Endothelial cell of umbilical vein (primary cell): ENCODE measurements around the gene HNRNPLL. TPM values are rescaled to one million over a fixed set of nuclear protein-coding genes. Genes with fewer than 3 reads are reported as not detected.

Source experiments
- BruUV-seq: library from RNA; stranded (reverse); fragments of 400-500 nt; replicated peaks from 2 replicates; lab custom pipeline; 2021; lab: Mats Ljungman, UMichigan
- CTCF ChIA-PET: fragments of 300-600, 350-600 bp; sonication (Branson Sonifier 250); formaldehyde crosslinking; loops from one replicate; lab custom pipeline; 2021; ENCODE audit warnings: antibody characterized with exemption, inconsistent platforms; lab: Charles Lee
- POLR2A ChIA-PET: fragments of 300-600, 350-600 bp; sonication (Branson Sonifier 250); formaldehyde crosslinking; loops from one replicate; lab custom pipeline; 2021; ENCODE audit warnings: antibody characterized with exemption, inconsistent platforms; lab: Charles Lee
- DNase-seq: peaks from one replicate; pipeline ENCODE4 v3.0.0-alpha.2; 2011; ENCODE audit warnings: low read depth, low spot score
- FAIRE-seq: peaks from 2 replicates; lab custom pipeline; 2011; peaks lifted over from hg19 to GRCh38; lab: Jason Lieb, UNC
- H2AFZ ChIP-seq: 2 replicates; pipeline ENCODE4 v1.6.0; 2012; ENCODE audit warnings: low read depth, low read length, control low read depth, inconsistent platforms
- H3K27ac ChIP-seq: 2 replicates; pipeline ENCODE4 v1.5.1; 2011; ENCODE audit warnings: low read depth, mild to moderate bottlenecking, control low read depth, low read length, moderate library complexity; ENCODE audit not compliant: insufficient read depth
- H3K27me3 ChIP-seq, 2 experiments: 2 replicates each; pipeline versions ENCODE4 v1.6.0 to v1.6.1; 2011; ENCODE audit warnings: low read length in 2 of 2, mixed read lengths in 1 of 2; ENCODE audit not compliant: control insufficient read depth in 2 of 2, insufficient read depth in 2 of 2
- H3K36me3 ChIP-seq, 2 experiments: 2 replicates in 1 of 2; 3 replicates in 1 of 2; pipeline ENCODE4 v1.5.1; 2011; ENCODE audit warnings: low read length in 2 of 2, mild to moderate bottlenecking in 1 of 2, moderate library complexity in 1 of 2; ENCODE audit not compliant: control insufficient read depth in 2 of 2, insufficient read depth in 2 of 2; ENCODE audit errors: extremely low read depth in 1 of 2
- H3K4me1 ChIP-seq: 3 replicates; pipeline ENCODE4 v1.5.1; 2011; ENCODE audit warnings: mild to moderate bottlenecking, low read length; ENCODE audit not compliant: control insufficient read depth, insufficient read depth; ENCODE audit errors: extremely low read depth
- H3K4me2 ChIP-seq: 2 replicates; pipeline ENCODE4 v1.6.1; 2011; ENCODE audit warnings: low read length, control low read depth, mixed read lengths; ENCODE audit not compliant: insufficient read depth
- H3K4me3 ChIP-seq, 3 experiments: fragments of 200-600 bp in 1 of 3; sonication (generic), shearing (Covaris generic) in 1 of 3; replicated peaks in 1 of 3; 2 replicates each; pipeline ENCODE4 v1.5.1; 2011 to 2016; ENCODE audit warnings: control low read depth in 3 of 3, low read length in 3 of 3, mild to moderate bottlenecking in 2 of 3, inconsistent platforms in 1 of 3, low read depth in 1 of 3, moderate library complexity in 1 of 3; ENCODE audit not compliant: insufficient read depth in 1 of 3
- H3K79me2 ChIP-seq: 2 replicates; pipeline ENCODE4 v1.6.0; 2012; ENCODE audit warnings: low read length, inconsistent platforms; ENCODE audit not compliant: control insufficient read depth, insufficient read depth
- H3K9ac ChIP-seq: replicated peaks from 2 replicates; pipeline ENCODE3; 2011; ENCODE audit warnings: low read length, control low read depth; ENCODE audit not compliant: insufficient read depth; ENCODE audit errors: extremely low read depth
- H3K9me1 ChIP-seq: replicated peaks from 3 replicates; pipeline ENCODE4 v1.6.0; 2011; ENCODE audit warnings: mild to moderate bottlenecking, low read length; ENCODE audit not compliant: control insufficient read depth, insufficient read depth; ENCODE audit errors: extremely low read depth
- H3K9me3 ChIP-seq: replicated peaks from 2 replicates; pipeline ENCODE4 v1.5.1; 2012; ENCODE audit warnings: low read length, inconsistent platforms; ENCODE audit not compliant: control insufficient read depth, insufficient read depth
- H4K20me1 ChIP-seq: replicated peaks from 2 replicates; pipeline ENCODE3; 2011; ENCODE audit warnings: mild to moderate bottlenecking, low read length; ENCODE audit not compliant: control insufficient read depth, insufficient read depth; ENCODE audit errors: extremely low read depth
- EZH2 ChIP-seq: IDR thresholded peaks from 2 replicates; pipeline ENCODE4 v1.6.1; 2012; ENCODE audit warnings: borderline replicate concordance, low read depth, mild to moderate bottlenecking, moderate library complexity, low read length, inconsistent platforms; ENCODE audit not compliant: severe bottlenecking
- FOS ChIP-seq: IDR thresholded peaks from 2 replicates; pipeline ENCODE4 v1.6.1; 2011; ENCODE audit warnings: mild to moderate bottlenecking, low read length, moderate library complexity, borderline replicate concordance; ENCODE audit not compliant: insufficient read depth
- GATA2 ChIP-seq: IDR thresholded peaks from 2 replicates; pipeline ENCODE4 v1.7.0; 2011; ENCODE audit warnings: low read depth, mild to moderate bottlenecking, moderate library complexity, mixed read lengths, low read length; ENCODE audit not compliant: insufficient read length, insufficient read depth
- JUN ChIP-seq: IDR thresholded peaks from 2 replicates; pipeline ENCODE4 v1.6.1; 2011; ENCODE audit warnings: borderline replicate concordance, low read depth; ENCODE audit not compliant: insufficient read length, insufficient read depth
- POLR2AphosphoS5 ChIP-seq: IDR thresholded peaks from 2 replicates; pipeline ENCODE4 v1.6.1; 2012; ENCODE audit warnings: low read depth, mild to moderate bottlenecking, control low read depth, low read length, moderate library complexity; ENCODE audit not compliant: insufficient read depth
- dilution Hi-C: fragments of 300-500 bp; cut with MboI; formaldehyde crosslinking; loops from one replicate; pipeline ENCODE4 v1.15.0; 2019; ENCODE audit warnings: low sequenced_read_pairs; ENCODE audit not compliant: extremely low pct_ligation_motif_present
- intact Hi-C: fragments of 100-400 bp; cut with micrococcal nuclease; formaldehyde crosslinking; loops from one replicate; pipeline ENCODE4 v1.10.0; 2022
- polyA plus RNA-seq, 4 experiments: library from polyadenylated mRNA; depleted of rRNA in 3 of 4; stranded (reverse) in 3 of 4; unstranded in 1 of 4; fragments of >200 nt; gene quantifications; 2 replicates each; pipeline versions ENCODE4 v1.2.1 to v1.2.3, GENCODE V29; 2011 to 2012; ENCODE audit warnings: missing spikeins in 1 of 4
- total RNA-seq: library from RNA; stranded (reverse); gene quantifications from 2 replicates; pipeline ENCODE4 v1.2.3, GENCODE V29; 2021
- TF ChIP-seq, protein P1 (sequence below), 2 donors: IDR thresholded peaks; 1 replicate in 1 of 2; 2 replicates in 1 of 2; pipeline ENCODE4 v1.5.1; 2011; ENCODE audit warnings: low read length in 2 of 2, mild to moderate bottlenecking in 2 of 2, moderate library complexity in 2 of 2, control low read depth in 1 of 2, inconsistent platforms in 1 of 2, low read depth in 1 of 2; ENCODE audit not compliant: insufficient read depth in 1 of 2; ENCODE audit errors: extremely low read depth in 1 of 2
- TF ChIP-seq, protein P2 (sequence below): IDR thresholded peaks from 2 replicates; pipeline ENCODE4 v1.6.1; 2011; ENCODE audit not compliant: insufficient read depth, insufficient read length

Gene HNRNPLL
- total and polyA plus RNA-seq, 2 donors (not counting 3 experiments of a cell fraction or from before 2014, with no cell fraction given) = 19.8 to 56.2 TPM

DNA sequence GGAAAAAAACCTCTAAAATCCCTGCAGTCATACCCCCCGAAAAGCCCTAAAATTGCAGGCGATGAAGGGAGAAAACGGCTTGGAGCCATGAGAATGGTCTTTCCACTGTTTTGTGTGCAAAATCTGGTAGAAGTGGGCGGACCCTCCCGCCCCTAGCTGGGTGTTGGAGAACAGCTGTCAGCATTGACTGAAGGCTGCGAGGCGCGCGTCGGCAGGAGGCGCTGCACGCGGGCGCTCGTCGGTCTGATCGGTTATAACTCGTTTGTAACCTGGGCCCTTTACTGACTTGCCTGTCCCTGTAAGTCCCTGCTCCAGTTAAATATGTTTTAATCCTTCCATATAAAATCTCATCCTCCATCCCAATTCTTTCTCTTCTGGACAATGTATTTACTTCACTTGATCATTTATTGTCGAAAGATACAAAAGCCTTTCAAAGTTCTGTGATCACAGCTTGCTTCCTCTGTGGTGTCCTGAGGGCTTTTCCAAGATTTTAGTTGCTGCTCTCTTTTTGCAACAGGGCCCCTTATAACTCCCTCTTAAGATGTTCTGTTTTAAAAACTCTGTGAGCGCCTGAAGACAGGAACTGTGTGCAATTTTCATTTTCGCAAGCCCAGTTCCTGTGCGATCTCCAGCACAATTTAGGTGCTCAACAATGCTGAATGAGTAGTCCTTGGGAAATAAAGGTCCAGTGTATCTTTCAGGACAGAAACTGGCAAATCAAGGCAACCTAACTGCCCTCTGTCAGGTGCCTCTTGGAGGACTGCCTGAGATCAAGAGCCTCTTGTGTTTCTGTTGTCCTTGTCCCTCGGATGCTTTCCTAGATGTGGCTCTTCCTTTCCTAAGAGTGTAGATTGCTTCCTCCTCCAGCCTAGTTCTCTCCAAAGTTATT lies 918 bp upstream of the HNRNPLL start:
- ChIA-PET POLR2A (interaction anchor here (6.4 kb wide), 1 partner anchor 148 kb away, joined by 64 read pairs; the partner anchor contains the start of gene SRSF7), CTCF (interaction anchor here (0.6 to 5.9 kb wide), 33 partner anchors 8 to 251 kb away, joined by 3 to 69 read pairs (median 4); partner anchors contain the start of gene GALM)
- Histone ChIP-seq H3K79me2 (peaks cover 38% of the 10 kb centered on the region), H3K4me2 (peak overlapping the region; percentile 96), H3K9ac (peak overlapping the region; percentile 56), H3K9me3 (no peaks in the 10 kb centered on the region), H3K9me1 (peaks cover 2% of the 10 kb centered on the region), H4K20me1 (peaks cover 9% of the 10 kb centered on the region), H3K27ac (peak overlapping the region; percentile 32), H3K4me3 (peak overlapping the region; percentile 95 to 99 (median 98)), H3K27me3 (no peaks in the 10 kb centered on the region), H2AFZ (peak overlapping the region; percentile 99), H3K4me1 (peaks cover 22% of the 10 kb centered on the region), H3K36me3 (no peaks in the 10 kb centered on the region)
- TF ChIP-seq POLR2AphosphoS5 = no peak
- TF ChIP-seq, protein P1, sequence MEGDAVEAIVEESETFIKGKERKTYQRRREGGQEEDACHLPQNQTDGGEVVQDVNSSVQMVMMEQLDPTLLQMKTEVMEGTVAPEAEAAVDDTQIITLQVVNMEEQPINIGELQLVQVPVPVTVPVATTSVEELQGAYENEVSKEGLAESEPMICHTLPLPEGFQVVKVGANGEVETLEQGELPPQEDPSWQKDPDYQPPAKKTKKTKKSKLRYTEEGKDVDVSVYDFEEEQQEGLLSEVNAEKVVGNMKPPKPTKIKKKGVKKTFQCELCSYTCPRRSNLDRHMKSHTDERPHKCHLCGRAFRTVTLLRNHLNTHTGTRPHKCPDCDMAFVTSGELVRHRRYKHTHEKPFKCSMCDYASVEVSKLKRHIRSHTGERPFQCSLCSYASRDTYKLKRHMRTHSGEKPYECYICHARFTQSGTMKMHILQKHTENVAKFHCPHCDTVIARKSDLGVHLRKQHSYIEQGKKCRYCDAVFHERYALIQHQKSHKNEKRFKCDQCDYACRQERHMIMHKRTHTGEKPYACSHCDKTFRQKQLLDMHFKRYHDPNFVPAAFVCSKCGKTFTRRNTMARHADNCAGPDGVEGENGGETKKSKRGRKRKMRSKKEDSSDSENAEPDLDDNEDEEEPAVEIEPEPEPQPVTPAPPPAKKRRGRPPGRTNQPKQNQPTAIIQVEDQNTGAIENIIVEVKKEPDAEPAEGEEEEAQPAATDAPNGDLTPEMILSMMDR (IDR thresholded peaks at IDR 0.05; ENCODE audit: extremely low read depth in 1 of 2, insufficient read depth in 1 of 2, low read depth in 1 of 2, low read length in 2 of 2) = peak; percentile 94
- TF ChIP-seq GATA2 = no peak
- TF ChIP-seq, protein P2, sequence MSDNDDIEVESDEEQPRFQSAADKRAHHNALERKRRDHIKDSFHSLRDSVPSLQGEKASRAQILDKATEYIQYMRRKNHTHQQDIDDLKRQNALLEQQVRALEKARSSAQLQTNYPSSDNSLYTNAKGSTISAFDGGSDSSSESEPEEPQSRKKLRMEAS = peak; percentile 29
- no peak for TF ChIP-seq JUN
- TF ChIP-seq FOS = no peak
- no peak for TF ChIP-seq EZH2
- FAIRE-seq = peak; percentile 76
- peak; percentile 85 for DNase-seq
- intact Hi-C loops (loop anchor here (1.0 to 2.0 kb wide), 8 partner anchors 23 to 227 kb away; partner anchors contain the start of genes ATL2, GALM and SRSF7), dilution Hi-C loops (no loop called here)
- no TSS peak for BruUV-seq
